Breast epithelium (tissue), 4 donors: ENCODE measurements around the gene TMTC2. TPM values are rescaled to one million over a fixed set of nuclear protein-coding genes. Genes with fewer than 3 reads are reported as not detected.

Experiments
- DNase-seq, 2 donors: peaks; one replicate each; pipeline ENCODE4 v3.0.0-alpha.2; 2019; ENCODE audit warnings: low spot score in 2 of 2
- H3K27ac ChIP-seq, 2 donors: fragments of 200-600 bp; sonication (generic) in 1 of 2; one replicate each; pipeline ENCODE4 v1.5.1; 2016 to 2019; ENCODE audit warnings: mild to moderate bottlenecking in 1 of 2
- H3K27me3 ChIP-seq, 2 donors: fragments of 200-600 bp; sonication (generic) in 1 of 2; one replicate each; pipeline versions ENCODE4 v1.5.1 to v1.6.0; 2017 to 2019; ENCODE audit warnings: control low read depth in 1 of 2, mild to moderate bottlenecking in 1 of 2
- H3K36me3 ChIP-seq: fragments of 200-600 bp; one replicate; pipeline ENCODE4 v1.5.1; 2019
- H3K4me1 ChIP-seq, 2 donors: fragments of 200-600 bp; sonication (generic); one replicate each; pipeline ENCODE4 v1.5.1; 2016 to 2019; ENCODE audit warnings: control low read depth in 1 of 2
- H3K4me3 ChIP-seq, 3 donors: fragments of 200-600 bp; sonication (generic); 1 replicate in 2 of 3; 2 replicates in 1 of 3; pipeline ENCODE4 v1.5.1; 2016 to 2019; ENCODE audit warnings: mild to moderate bottlenecking in 3 of 3, moderate library complexity in 2 of 3
- H3K9me3 ChIP-seq, 2 donors: fragments of 200-600 bp; sonication (generic) in 1 of 2; one replicate each; pipeline ENCODE4 v1.5.1; 2016 to 2019; ENCODE audit warnings: control low read depth in 1 of 2
- CTCF ChIP-seq, 3 donors: fragments of 450-650 bp; IDR thresholded peaks; one replicate each; pipeline ENCODE4 v1.5.1; 2016 to 2017; ENCODE audit warnings: antibody characterized with exemption in 3 of 3, mild to moderate bottlenecking in 3 of 3, moderate library complexity in 3 of 3
- POLR2A ChIP-seq: fragments of 450-650 bp; IDR thresholded peaks from one replicate; pipeline ENCODE4 v1.6.1; 2016; ENCODE audit warnings: antibody characterized with exemption, mild to moderate bottlenecking, moderate library complexity
- POLR2AphosphoS5 ChIP-seq, 3 donors: sonication (generic); formaldehyde crosslinking; IDR thresholded peaks; one replicate each; pipeline ENCODE4 v1.6.1; 2017; ENCODE audit warnings: antibody characterized with exemption in 3 of 3
- intact Hi-C: fragments of 100-400 bp; cut with DNase I; formaldehyde crosslinking; loops from one replicate; pipeline ENCODE4 v1.15.1; 2023; ENCODE audit warnings: low total_unique reads
- total RNA-seq, 3 donors: library from RNA; depleted of rRNA; stranded (reverse); fragments of >200 nt; gene quantifications; one replicate each; pipeline ENCODE4 v1.1.0, GENCODE V29; 2016

TMTC2 gene
- total RNA-seq, 3 donors from 2014 or later, result 7.0 to 28.8 (median 19.3) TPM

DNA sequence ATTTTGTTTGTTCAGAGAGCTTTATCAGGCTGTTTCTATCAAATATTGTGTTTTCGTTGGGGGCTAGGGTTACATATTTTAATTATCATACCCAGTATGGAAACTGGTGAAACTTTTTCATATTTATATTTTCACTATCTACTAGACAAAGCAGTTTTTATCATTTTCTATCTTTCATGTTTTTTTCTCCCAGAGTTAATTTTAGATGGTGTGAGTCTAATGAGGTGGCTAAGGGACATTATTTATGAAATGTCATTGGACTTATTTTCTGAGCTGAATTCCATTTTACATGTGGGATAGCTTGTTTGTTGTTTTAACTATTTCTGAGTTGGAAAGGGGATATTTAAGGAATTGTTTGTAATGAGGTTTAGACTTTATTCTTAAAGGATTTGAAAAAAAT, 100.3 kb downstream of the TMTC2 start:
- no peaks in the 10 kb centered on the region for H3K36me3 ChIP-seq
- H3K9me3 ChIP-seq, result no peaks in the 10 kb centered on the region
- no peak for DNase-seq
- no peaks in the 10 kb centered on the region for H3K27me3 ChIP-seq
- TF ChIP-seq CTCF (IDR thresholded peaks at IDR 0.05) (no peak), POLR2AphosphoS5 (IDR thresholded peaks at IDR 0.05) (no peak)
- no peak overlapping the region for H3K4me3 ChIP-seq
- H3K4me1 ChIP-seq, result no peaks in the 10 kb centered on the region
- no peak overlapping the region for H3K27ac ChIP-seq
- intact Hi-C loops, result no loop called here

- TF ChIP-seq POLR2AphosphoS5 (IDR thresholded peaks at IDR 0.05) (no peak), POLR2A (no peak), CTCF (IDR thresholded peaks at IDR 0.05) (no peak)
- no peaks in the 10 kb centered on the region for H3K9me3 ChIP-seq
- intact Hi-C loops, result no loop called here
- H3K27me3 ChIP-seq, result no peaks in the 10 kb centered on the region
- no peaks in the 10 kb centered on the region for H3K4me1 ChIP-seq
- H3K27ac ChIP-seq, result no peak overlapping the region
- no peak for DNase-seq
- no peaks in the 10 kb centered on the region for H3K36me3 ChIP-seq
- no peak overlapping the region for H3K4me3 ChIP-seq
Observed at GRCh38 chr12:82788594-82788993, 101.9 kb downstream of the TMTC2 start.

GRCh38 chr12:82789674-82790073, 103.0 kb downstream of the TMTC2 start:
- Histone ChIP-seq H3K27me3 (no peaks in the 10 kb centered on the region), H3K9me3 (no peaks in the 10 kb centered on the region), H3K4me3 (no peak overlapping the region), H3K4me1 (no peaks in the 10 kb centered on the region), H3K36me3 (no peaks in the 10 kb centered on the region), H3K27ac (no peak overlapping the region)
- intact Hi-C loops, result no loop called here
- DNase-seq, result no peak
- TF ChIP-seq POLR2A (no peak), POLR2AphosphoS5 (IDR thresholded peaks at IDR 0.05) (no peak), CTCF (IDR thresholded peaks at IDR 0.05) (no peak)

GRCh38 chr12:82793751-82794281, 107.1 kb downstream of the TMTC2 start:
- H3K36me3 ChIP-seq, result no peaks in the 10 kb centered on the region
- intact Hi-C loops, result loop anchor here (2.0 kb wide), 1 partner anchor 75 kb away; no protein-coding TSS in a partner anchor
- H3K4me1 ChIP-seq, result no peaks in the 10 kb centered on the region
- H3K27ac ChIP-seq, result no peak overlapping the region
- no peak for DNase-seq
- H3K27me3 ChIP-seq, result no peaks in the 10 kb centered on the region
- no peaks in the 10 kb centered on the region for H3K9me3 ChIP-seq
- TF ChIP-seq POLR2AphosphoS5 (IDR thresholded peaks at IDR 0.05), result no peak
- TF ChIP-seq CTCF (IDR thresholded peaks at IDR 0.05), result no peak
- no peak for TF ChIP-seq POLR2A
- no peak overlapping the region for H3K4me3 ChIP-seq

DNA sequence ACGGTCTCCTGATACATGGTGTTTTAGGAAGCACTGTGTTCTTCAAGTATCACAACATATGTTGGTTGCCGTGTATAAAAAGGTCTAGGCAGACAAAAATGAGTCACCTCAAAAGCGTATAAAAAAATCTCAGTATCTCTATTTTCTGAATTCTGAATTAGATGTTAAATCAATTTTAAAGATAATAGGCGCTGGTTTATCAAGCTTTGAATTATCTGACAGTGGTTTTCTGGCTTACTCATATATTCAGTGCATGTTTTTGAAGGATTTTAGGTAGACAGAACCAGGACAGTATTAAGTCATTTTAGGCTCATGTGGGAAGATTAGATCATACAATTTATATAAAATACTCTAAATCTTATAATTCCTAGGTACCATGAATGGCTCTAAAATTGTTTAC, 110.8 kb downstream of the TMTC2 start:
- intact Hi-C loops, result no loop called here
- H3K4me3 ChIP-seq, result no peak overlapping the region
- no peaks in the 10 kb centered on the region for H3K27me3 ChIP-seq
- H3K27ac ChIP-seq, result no peak overlapping the region
- H3K36me3 ChIP-seq, result no peaks in the 10 kb centered on the region
- no peak for TF ChIP-seq POLR2A
- no peak for TF ChIP-seq CTCF (IDR thresholded peaks at IDR 0.05)
- no peak for TF ChIP-seq POLR2AphosphoS5 (IDR thresholded peaks at IDR 0.05)
- no peak for DNase-seq
- H3K4me1 ChIP-seq, result no peaks in the 10 kb centered on the region
- H3K9me3 ChIP-seq, result no peaks in the 10 kb centered on the region
